Measurements from ENCODE around the gene PCBP4.

DNA sequence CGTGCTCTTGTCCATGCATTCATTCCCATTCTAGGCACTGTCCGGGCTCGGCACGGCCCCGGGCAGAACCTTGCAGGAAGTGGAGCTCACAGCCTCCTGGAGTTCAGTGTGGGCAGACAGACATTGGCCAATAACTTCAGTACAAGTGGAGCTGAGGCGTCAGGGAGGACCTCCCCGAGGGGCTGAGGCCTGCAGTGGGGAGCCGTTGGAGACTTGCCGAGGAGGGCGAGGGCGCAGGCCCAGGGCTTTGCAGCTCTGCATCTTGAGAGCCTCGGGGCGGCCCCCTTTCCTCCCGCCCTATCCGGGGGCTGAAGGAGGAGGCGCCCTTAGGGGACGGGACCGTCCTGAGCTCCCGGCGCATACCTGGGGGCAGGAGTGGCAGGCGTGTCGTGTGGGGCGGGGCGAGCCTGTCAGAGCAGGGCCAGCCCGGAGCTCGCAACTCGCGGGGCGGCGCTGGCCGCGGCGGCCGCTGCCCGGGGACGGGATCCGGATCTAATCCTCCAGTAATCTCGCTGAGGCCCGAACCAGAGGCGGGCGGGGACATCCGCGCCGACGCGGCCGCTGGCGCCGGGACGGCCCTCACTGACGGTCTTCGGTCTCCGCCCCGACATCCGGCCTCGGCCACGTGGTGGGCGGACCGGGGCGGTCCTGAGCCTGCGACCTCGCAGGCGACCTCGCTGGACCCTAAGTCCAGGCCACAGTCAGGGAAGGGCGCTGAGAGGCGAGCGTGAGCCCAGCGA is 15.8 kb upstream of the PCBP4 start, which contains the start of gene ACY1:
- TF ChIP-seq NR2C2 (CRISPR knock-in tag; IDR thresholded peaks at IDR 0.05): no peak
- TF ChIP-seq NR3C1 (CRISPR knock-in tag; conservative IDR thresholded peaks at IDR 0.05; ENCODE audit: low read depth): no peak
- TF ChIP-seq, protein P1, sequence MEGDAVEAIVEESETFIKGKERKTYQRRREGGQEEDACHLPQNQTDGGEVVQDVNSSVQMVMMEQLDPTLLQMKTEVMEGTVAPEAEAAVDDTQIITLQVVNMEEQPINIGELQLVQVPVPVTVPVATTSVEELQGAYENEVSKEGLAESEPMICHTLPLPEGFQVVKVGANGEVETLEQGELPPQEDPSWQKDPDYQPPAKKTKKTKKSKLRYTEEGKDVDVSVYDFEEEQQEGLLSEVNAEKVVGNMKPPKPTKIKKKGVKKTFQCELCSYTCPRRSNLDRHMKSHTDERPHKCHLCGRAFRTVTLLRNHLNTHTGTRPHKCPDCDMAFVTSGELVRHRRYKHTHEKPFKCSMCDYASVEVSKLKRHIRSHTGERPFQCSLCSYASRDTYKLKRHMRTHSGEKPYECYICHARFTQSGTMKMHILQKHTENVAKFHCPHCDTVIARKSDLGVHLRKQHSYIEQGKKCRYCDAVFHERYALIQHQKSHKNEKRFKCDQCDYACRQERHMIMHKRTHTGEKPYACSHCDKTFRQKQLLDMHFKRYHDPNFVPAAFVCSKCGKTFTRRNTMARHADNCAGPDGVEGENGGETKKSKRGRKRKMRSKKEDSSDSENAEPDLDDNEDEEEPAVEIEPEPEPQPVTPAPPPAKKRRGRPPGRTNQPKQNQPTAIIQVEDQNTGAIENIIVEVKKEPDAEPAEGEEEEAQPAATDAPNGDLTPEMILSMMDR (IDR thresholded peaks at IDR 0.05): 0 out of 2 replicates have a peak, but pooled peaks have one; percentile 1
- TF ChIP-seq NFYB (CRISPR knock-in tag; conservative IDR thresholded peaks at IDR 0.05; ENCODE audit: low read depth): no peak
- TF ChIP-seq, protein P2, sequence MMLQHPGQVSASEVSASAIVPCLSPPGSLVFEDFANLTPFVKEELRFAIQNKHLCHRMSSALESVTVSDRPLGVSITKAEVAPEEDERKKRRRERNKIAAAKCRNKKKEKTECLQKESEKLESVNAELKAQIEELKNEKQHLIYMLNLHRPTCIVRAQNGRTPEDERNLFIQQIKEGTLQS (CRISPR knock-in tag; conservative IDR thresholded peaks at IDR 0.05): no peak
- no peak for TF ChIP-seq PRRX2 (CRISPR knock-in tag; IDR thresholded peaks at IDR 0.05)
- TF ChIP-seq, protein P3, sequence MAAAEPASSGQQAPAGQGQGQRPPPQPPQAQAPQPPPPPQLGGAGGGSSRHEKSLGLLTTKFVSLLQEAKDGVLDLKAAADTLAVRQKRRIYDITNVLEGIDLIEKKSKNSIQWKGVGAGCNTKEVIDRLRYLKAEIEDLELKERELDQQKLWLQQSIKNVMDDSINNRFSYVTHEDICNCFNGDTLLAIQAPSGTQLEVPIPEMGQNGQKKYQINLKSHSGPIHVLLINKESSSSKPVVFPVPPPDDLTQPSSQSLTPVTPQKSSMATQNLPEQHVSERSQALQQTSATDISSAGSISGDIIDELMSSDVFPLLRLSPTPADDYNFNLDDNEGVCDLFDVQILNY (CRISPR knock-in tag; IDR thresholded peaks at IDR 0.05): peak; percentile 80; the same call in 1 of the 2 replicates
- TF ChIP-seq, protein P4, sequence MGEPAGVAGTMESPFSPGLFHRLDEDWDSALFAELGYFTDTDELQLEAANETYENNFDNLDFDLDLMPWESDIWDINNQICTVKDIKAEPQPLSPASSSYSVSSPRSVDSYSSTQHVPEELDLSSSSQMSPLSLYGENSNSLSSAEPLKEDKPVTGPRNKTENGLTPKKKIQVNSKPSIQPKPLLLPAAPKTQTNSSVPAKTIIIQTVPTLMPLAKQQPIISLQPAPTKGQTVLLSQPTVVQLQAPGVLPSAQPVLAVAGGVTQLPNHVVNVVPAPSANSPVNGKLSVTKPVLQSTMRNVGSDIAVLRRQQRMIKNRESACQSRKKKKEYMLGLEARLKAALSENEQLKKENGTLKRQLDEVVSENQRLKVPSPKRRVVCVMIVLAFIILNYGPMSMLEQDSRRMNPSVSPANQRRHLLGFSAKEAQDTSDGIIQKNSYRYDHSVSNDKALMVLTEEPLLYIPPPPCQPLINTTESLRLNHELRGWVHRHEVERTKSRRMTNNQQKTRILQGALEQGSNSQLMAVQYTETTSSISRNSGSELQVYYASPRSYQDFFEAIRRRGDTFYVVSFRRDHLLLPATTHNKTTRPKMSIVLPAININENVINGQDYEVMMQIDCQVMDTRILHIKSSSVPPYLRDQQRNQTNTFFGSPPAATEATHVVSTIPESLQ (CRISPR knock-in tag; IDR thresholded peaks at IDR 0.05): no peak
- TF ChIP-seq, protein P5, sequence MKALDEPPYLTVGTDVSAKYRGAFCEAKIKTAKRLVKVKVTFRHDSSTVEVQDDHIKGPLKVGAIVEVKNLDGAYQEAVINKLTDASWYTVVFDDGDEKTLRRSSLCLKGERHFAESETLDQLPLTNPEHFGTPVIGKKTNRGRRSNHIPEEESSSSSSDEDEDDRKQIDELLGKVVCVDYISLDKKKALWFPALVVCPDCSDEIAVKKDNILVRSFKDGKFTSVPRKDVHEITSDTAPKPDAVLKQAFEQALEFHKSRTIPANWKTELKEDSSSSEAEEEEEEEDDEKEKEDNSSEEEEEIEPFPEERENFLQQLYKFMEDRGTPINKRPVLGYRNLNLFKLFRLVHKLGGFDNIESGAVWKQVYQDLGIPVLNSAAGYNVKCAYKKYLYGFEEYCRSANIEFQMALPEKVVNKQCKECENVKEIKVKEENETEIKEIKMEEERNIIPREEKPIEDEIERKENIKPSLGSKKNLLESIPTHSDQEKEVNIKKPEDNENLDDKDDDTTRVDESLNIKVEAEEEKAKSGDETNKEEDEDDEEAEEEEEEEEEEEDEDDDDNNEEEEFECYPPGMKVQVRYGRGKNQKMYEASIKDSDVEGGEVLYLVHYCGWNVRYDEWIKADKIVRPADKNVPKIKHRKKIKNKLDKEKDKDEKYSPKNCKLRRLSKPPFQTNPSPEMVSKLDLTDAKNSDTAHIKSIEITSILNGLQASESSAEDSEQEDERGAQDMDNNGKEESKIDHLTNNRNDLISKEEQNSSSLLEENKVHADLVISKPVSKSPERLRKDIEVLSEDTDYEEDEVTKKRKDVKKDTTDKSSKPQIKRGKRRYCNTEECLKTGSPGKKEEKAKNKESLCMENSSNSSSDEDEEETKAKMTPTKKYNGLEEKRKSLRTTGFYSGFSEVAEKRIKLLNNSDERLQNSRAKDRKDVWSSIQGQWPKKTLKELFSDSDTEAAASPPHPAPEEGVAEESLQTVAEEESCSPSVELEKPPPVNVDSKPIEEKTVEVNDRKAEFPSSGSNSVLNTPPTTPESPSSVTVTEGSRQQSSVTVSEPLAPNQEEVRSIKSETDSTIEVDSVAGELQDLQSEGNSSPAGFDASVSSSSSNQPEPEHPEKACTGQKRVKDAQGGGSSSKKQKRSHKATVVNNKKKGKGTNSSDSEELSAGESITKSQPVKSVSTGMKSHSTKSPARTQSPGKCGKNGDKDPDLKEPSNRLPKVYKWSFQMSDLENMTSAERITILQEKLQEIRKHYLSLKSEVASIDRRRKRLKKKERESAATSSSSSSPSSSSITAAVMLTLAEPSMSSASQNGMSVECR (CRISPR knock-in tag; IDR thresholded peaks at IDR 0.05; ENCODE audit: borderline replicate concordance): peak; percentile 84; the same call in 1 of the 2 replicates
- TF ChIP-seq JUN (CRISPR knock-in tag; IDR thresholded peaks at IDR 0.05): peak; percentile 39; the same call in 1 of the 2 replicates
- peak; percentile 84 for TF ChIP-seq SP1 (CRISPR knock-in tag; conservative IDR thresholded peaks at IDR 0.05)
- TF ChIP-seq ZNF232 (CRISPR knock-in tag; IDR thresholded peaks at IDR 0.05): peak; percentile 93
- TF ChIP-seq IRF2 (CRISPR knock-in tag; IDR thresholded peaks at IDR 0.05; ENCODE audit: borderline replicate concordance, low read depth): no peak
- no peak for TF ChIP-seq NR1H2 (CRISPR knock-in tag; IDR thresholded peaks at IDR 0.05)
